Left ventricle myocardium superior (tissue), 1 donor: ENCODE measurements around the gene ABCA3. TPM values are rescaled to one million over a fixed set of nuclear protein-coding genes. Genes with fewer than 3 reads are reported as not detected.

ENCODE experiments used
- ATAC-seq: fragments of 200-7000 bp; cut with Tn5 transposase; one replicate; pipeline ENCODE4 v1.9.1; 2020; ENCODE audit warnings: mild to moderate bottlenecking, moderate library complexity
- DNase-seq: peaks from one replicate; pipeline ENCODE4 v3.0.0-alpha.2; 2020
- intact Hi-C: fragments of 100-400 bp; cut with micrococcal nuclease; formaldehyde crosslinking; loops from one replicate; pipeline ENCODE4 v1.11.0; 2022
- total RNA-seq: library from RNA; stranded (reverse); fragmentation: NEBNext Ultra II Directional; extraction: Animal tissue kit (Norgen Biotek cat#: 25700); gene quantifications from one replicate; pipeline ENCODE4 v1.2.1, GENCODE V29; 2021
- donor health status: DM: no; HTN: yes; CAD: no; lungs with severe emphysema.

Gene ABCA3
- total RNA-seq, 1 donor from 2014 or later = 7.7 TPM

- intact Hi-C loops = no loop called here
- no peak for DNase-seq
- no peak for ATAC-seq
Observed at GRCh38 chr16:2325181-2325580, 15.3 kb downstream of the ABCA3 start.

DNA sequence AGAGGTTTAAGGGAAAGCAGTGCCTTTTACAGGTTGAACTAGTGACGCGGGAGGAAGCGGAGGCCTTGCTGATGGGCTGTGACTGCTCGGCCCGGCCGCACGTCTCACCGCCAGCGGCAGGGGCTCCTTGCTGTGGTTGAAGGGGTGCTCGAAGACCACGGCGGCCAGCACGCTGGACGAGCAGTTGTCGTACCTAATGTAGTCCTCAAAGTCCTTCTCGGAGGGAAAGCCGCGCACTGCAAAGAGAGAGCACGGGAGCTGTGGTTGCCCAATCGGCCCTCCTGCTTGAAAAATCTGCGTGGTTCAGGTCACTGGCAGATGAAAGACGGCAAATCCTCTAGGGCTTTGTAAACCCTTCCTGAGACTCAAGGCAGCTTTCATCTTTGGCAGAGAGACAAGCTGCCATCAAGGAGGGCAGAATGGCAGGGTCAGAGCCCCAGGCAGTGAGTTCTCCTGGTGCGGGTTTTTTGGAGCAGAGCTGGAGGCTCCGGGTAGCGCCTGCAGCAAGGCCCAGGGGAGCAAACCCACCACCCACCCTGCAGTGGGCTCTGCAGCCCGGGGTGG, 16.1 kb downstream of the ABCA3 start:
- intact Hi-C loops = no loop called here
- DNase-seq = no peak
- no peak for ATAC-seq

GRCh38 chr16:2323701-2324100, 16.8 kb downstream of the ABCA3 start:
- no peak for ATAC-seq
- intact Hi-C loops = no loop called here

DNA sequence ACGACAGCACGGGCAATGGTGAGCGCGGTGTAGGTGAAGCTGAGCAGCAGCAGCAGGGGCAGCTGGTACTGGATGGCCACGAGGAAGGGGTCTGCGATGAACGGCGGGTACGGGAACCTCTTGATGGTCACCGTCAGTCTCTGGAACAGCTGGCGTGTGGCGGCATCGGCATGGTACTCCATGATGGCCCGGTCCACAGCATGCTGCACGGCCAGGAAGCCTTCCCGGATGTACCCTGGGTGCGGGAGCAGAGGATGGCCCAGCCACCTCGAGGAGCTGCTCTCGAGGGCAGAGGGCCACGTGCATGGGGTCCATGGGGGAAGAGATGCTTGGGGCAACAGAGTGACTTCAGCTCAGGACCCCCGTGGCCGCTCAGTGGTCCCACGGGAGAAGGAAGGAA, 20.9 kb downstream of the ABCA3 start:
- ATAC-seq (no peak), DNase-seq (no peak)
- intact Hi-C loops = no loop called here

More at GRCh38 chr16:2323701-2324100, 16.8 kb downstream of the ABCA3 start:
- no peak for DNase-seq

- no peak for DNase-seq
- intact Hi-C loops = no loop called here
- no peak for ATAC-seq
Observed at GRCh38 chr16:2317231-2318020, 23.1 kb downstream of the ABCA3 start.

- DNase-seq = no peak
- intact Hi-C loops = no loop called here
- no peak for ATAC-seq
Observed at GRCh38 chr16:2308089-2308962, 32.2 kb downstream of the ABCA3 start.

GRCh38 chr16:2299915-2300192, 40.7 kb downstream of the ABCA3 start:
- intact Hi-C loops = no loop called here
- no peak for ATAC-seq
- no peak for DNase-seq

GRCh38 chr16:2299121-2299914, 41.2 kb downstream of the ABCA3 start:
- ATAC-seq (no peak), DNase-seq (no peak)
- intact Hi-C loops = no loop called here

- ATAC-seq (no peak), DNase-seq (no peak)
- intact Hi-C loops = no loop called here
Observed at GRCh38 chr16:2298621-2299020, 41.9 kb downstream of the ABCA3 start.

GRCh38 chr16:2297506-2297860, 43.0 kb downstream of the ABCA3 start:
- intact Hi-C loops = no loop called here
- DNase-seq (no peak), ATAC-seq (no peak)

- DNase-seq = no peak
- ATAC-seq = peak; percentile 69
- intact Hi-C loops = no loop called here
Observed at GRCh38 chr16:2296661-2297505, 43.6 kb downstream of the ABCA3 start.

DNA sequence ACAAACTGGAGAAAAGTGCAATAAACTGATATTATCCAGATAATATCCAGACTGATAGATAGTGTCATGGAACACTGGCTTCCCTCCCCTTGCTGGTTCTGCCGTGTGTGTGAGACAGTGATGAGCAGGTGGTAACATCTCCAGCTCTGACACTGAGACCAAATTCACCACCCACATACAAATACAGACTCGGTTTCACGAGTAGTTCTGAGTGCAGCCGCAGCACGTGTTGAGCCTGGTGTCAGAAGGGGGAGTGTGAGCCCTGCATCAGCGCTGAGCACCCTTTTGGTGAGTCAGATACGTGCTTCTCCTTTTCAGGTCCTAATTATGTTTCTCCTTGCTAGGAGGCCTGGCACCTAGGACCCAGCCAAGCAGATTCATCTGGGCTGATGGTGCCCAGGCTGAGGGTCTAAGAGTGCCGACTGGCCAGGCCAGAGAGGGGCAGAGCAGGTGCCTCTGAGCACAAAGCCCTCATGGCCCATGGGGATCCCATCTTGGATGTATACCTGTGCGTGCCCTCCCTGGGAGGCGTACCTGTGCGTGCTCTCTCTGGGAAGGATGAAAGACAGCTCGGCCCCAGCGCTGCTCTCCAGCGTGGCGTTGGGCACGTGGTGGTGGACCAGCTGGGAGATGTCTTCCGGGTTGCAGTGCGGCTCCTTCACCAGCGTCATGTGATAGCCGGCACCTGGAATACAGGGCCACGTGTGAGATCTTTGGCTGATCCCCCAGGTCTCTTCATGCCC, 45.3 kb downstream of the ABCA3 start:
- DNase-seq (no peak), ATAC-seq (no peak)
- intact Hi-C loops = no loop called here

DNA sequence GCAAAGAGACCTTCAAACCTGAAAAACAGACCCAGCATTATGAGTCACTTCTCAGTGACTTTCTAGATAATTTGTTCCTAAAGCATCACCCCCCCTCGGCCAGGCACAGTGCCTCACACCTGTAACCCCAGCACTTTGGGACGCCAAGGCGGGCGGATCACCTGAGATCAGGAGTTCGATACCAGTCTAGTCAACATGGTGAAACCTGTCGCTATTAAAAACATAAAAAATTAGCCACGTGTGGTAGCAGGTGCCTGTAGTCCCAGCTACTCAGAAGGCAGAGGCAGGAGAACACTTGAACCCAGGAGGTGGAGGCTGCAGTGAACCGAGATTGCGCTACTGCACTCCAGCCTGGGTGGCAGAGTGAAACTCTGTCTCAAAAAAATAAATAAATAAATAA, 48.3 kb downstream of the ABCA3 start:
- ATAC-seq (no peak), DNase-seq (no peak)
- intact Hi-C loops = no loop called here

DNA sequence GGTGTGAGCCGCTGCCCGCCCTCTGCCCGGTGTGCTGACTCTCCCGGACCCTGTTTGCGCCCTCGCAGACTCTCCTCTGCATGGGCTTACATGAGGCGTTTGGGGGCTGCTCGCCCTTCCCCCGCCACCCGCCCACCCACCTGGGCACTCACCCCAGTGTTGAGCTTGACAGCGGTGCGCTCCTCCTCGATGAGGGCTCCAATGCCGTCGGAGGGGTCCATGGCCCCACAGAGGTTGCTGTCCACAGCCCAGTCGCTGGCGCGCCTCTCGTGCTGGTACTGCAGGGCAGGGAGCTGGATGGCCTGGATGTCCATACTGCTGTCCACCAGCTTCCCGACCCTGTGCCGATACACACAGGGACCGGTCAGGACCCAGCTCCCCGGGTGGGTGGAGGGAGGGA, 51.2 kb downstream of the ABCA3 start:
- no peak for ATAC-seq
- intact Hi-C loops = no loop called here
- no peak for DNase-seq

DNA sequence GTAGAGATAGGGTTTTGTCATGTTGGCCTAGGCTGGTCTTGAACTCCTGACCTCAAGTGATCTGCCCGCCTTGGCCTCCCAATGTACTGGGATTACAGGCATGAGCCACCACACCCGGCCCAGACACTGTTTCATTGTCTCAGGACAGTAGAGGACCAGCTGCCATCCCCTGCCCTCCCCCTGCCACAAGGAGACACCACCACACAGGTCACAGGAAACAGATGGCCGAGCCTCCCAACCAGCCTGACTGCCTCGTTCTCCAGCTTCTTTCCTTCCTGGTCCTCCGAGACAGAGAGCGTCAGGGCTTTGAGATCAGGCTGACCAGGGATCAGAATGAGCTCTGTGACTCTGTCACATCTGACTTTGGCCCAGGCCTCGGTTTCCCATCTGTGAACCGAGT, 51.8 kb downstream of the ABCA3 start:
- intact Hi-C loops = no loop called here
- ATAC-seq (no peak), DNase-seq (no peak)

DNA sequence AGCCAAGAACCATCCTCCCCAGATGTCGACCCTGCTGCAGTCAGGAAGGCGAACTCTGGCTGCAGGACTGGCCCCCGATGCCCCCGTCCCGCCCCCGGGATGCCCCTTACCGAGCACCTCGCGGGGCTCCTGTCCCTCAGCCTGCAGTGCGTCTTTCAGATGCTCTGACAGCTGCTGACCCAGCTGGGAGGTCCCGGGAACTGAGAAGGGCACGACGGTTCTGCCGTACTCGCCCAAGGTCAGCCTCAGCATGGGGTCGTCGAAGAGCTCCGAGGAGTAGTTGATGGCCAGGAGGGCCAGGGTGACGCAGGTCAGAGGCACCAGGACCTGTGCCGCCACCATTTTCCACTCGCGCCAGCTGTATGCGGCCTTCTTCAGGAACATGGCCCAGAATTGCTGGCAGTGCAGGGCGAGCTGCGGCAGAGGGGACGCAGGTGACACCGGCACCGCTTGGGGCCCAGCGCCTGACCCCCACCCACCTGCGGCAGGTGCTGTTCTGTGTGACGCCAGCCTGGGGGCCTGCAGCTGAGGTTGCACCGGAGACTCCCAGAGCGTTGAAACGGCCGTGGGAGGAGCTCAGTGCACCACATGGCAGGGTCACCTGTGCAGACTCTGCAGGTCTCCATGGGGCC, 52.5 kb downstream of the ABCA3 start:
- no peak for DNase-seq
- no peak for ATAC-seq
- intact Hi-C loops = no loop called here

DNA sequence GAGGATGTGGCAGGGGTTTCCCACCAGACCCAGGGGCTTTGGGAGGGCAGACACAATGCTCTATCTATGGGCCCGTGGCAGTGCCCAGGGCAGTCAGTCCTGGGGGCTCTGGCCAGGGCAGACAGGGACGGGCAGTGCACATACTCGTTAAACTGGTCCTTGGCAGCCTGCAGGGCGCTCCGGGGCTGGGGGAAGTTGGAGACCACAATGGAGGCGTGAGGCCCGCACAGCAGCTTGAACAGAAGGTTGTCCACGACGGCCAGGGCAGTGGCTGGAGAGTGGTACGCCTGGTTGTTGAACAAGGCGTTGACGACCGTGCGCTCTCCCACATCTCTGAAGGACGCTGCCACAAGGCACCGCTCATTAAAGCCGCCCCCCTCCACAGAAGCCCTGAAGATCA, 54.0 kb downstream of the ABCA3 start:
- DNase-seq = no peak
- no peak for ATAC-seq
- intact Hi-C loops = no loop called here

DNA sequence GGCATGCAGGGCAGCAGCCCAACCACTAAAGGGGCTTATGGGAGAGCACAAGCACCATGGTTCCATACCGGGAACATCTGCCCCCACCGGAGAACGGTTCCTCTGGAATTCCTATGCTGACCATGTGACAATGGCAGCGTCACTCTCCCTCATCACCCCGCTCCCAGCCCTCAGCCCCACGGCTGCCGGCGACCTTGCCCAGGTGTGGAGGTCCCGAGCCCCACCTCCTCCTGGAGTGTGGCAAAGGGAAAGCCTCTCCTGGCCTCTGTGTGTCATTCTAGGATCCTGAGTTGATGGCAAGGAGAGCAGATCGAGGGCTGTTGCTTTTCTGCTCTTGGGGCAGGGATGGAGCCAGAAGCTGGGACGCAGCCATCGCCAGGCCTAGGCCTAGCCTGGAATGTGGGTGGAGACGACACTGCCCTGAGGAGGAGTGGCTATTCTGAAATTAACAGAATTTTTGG, 54.8 kb downstream of the ABCA3 start:
- DNase-seq (no peak), ATAC-seq (no peak)
- intact Hi-C loops = no loop called here
